ENCODE results near the gene ARHGEF37. TPM values are rescaled to one million over a fixed set of nuclear protein-coding genes. Genes with fewer than 3 reads are reported as not detected.

Gene ARHGEF37
- total RNA-seq, 2 experiments from 2014 or later = 1.1 TPM

DNA sequence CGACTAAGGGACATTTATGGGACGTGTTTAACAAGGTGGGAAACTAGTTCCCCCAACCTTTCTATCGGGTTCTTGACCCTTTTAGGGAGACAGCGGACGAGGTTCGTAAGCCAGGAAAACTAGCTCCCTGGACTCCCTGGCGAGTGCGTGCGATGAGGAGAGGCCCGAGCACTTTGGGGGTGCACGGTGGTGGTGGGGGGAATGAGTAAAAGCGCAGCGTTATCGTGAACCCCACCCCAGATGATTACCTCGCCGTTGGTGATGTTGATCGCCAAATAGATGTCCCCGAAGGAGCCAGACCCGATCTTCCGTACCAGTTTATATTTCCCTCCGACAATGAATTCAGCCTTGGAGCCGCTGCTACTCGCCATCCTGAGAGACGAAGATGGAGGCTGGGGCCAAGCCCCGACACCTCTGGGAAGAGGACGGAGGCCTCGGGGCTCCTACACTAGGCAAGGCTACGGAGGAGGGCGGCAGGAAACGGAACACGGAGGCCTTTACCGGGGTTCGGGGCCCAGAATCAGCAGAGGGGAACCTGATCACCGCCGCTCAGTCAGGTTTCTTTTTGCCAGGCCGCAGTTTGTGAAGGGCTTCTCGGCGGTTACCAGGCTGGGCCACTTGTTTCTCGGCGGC is 30.6 kb upstream of the ARHGEF37 start:
- TF ChIP-seq, protein P1, sequence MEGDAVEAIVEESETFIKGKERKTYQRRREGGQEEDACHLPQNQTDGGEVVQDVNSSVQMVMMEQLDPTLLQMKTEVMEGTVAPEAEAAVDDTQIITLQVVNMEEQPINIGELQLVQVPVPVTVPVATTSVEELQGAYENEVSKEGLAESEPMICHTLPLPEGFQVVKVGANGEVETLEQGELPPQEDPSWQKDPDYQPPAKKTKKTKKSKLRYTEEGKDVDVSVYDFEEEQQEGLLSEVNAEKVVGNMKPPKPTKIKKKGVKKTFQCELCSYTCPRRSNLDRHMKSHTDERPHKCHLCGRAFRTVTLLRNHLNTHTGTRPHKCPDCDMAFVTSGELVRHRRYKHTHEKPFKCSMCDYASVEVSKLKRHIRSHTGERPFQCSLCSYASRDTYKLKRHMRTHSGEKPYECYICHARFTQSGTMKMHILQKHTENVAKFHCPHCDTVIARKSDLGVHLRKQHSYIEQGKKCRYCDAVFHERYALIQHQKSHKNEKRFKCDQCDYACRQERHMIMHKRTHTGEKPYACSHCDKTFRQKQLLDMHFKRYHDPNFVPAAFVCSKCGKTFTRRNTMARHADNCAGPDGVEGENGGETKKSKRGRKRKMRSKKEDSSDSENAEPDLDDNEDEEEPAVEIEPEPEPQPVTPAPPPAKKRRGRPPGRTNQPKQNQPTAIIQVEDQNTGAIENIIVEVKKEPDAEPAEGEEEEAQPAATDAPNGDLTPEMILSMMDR (IDR thresholded peaks at IDR 0.05) = no peak
- peak; percentile 4 for ATAC-seq
- peak overlapping the region; percentile 96 for H3K4me3 Mint-ChIP-seq
- no peaks in the 10 kb centered on the region for H3K9me3 Mint-ChIP-seq
- no peak for DNase-seq
- H3K27me3 Mint-ChIP-seq = no peaks in the 10 kb centered on the region
- POLR2A ChIA-PET = interaction anchor here (0.6 to 2.8 kb wide), 17 partner anchors 7 to 898 kb away, joined by 3 to 19 read pairs (median 4); partner anchors contain the start of gene GRPEL2
- H3K4me1 Mint-ChIP-seq (ENCODE audit: low read depth) = peaks cover 26% of the 10 kb centered on the region
- peak overlapping the region; percentile 99 for H3K27ac Mint-ChIP-seq
- intact Hi-C loops (cut with micrococcal nuclease) = no loop called here
- H3K36me3 Mint-ChIP-seq (ENCODE audit: low read depth) = peaks cover 47% of the 10 kb centered on the region
- CTCF ChIA-PET = interaction anchor here (0.6 to 2.9 kb wide), 14 partner anchors 8 to 183 kb away, joined by 3 to 21 read pairs (median 4); no protein-coding TSS in a partner anchor

DNA sequence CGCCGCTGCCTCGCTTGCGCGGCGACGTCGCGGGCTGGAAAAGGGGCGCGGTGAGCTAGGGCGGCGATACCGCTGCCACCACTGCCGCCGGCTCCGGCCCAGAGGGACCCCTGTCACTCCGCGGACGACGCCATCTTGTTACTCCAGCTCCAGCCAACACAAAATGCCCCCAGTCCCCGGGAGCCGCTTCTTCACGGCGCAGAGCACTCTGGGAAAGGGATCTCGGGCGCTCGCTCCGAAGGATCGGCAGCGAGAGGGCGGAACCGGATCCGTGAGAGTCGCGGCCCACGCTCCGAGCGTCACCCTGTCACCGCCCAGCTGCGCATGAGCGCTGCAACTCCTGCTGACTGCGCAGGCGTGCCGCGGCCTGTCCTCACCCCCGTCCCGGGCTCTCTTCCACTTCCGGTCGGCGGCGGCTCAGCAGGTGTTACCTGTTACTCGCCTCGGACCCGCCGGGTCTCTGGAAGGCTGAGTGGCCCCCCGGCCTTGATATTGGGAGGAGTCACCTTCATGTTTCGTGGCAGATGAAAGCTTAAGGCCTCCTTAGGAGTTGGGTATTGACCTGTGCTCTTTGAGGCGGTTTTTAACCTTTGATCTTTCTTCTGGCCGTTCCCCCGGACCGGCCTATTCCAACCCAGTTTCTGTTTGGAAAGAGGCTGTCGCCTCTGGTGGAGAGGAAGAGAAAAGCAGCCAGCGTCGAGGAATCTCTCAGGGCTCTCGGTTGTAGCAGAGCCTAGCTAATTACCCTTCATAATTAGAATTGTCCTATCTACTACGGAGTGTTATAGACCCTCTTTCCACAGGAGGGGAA is 29.9 kb upstream of the ARHGEF37 start, which contains the start of gene CSNK1A1:
Gene CSNK1A1, minus strand, starts transcription at position 213 of the 811 bp plus-strand sequence. CDS start 475 bp downstream, outside the sequence.
- ATAC-seq (peak; percentile 90), DNase-seq (peak; percentile 99)
- ChIA-PET CTCF (interaction anchor here (0.5 to 2.7 kb wide), 20 partner anchors 9 to 1895 kb away, joined by 3 to 21 read pairs (median 4); partner anchors contain the start of genes GRPEL2 and PCYOX1L), POLR2A (interaction anchor here (0.9 to 2.8 kb wide), 8 partner anchors 8 to 206 kb away, joined by 3 to 19 read pairs (median 6); partner anchors contain the start of gene GRPEL2)
- intact Hi-C loops (cut with micrococcal nuclease) = no loop called here
- Mint-ChIP-seq H3K4me1 (ENCODE audit: low read depth) (peaks cover 22% of the 10 kb centered on the region), H3K27me3 (no peaks in the 10 kb centered on the region), H3K4me3 (peak within 1 kb of the TSS; percentile 96), H3K36me3 (ENCODE audit: low read depth) (peaks cover 41% of the 10 kb centered on the region), H3K27ac (peak within 1 kb of the TSS; percentile 99), H3K9me3 (no peaks in the 10 kb centered on the region)
- TF ChIP-seq, protein P1 (IDR thresholded peaks at IDR 0.05) = peak; percentile 70

DNA sequence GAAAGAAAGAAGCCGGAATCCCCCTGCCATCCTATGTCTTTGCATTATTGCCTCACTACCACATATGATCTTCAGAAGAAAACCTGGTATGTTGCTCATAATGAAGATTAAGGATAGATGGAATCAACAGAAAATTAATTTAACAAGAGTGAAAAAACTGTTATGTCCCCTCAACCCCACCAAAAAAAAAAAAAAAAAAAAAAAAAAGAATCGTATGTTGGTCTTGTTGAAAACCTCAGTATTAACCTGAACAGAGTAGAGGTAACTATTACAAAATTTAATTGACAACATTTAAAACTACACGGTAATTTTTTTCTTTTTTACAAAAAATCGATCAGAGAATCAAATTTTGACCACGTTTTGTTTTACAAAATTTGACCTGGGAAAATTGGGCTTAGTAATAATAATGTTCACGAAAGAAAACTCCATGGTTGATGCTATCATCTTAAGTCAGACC is 29.2 kb upstream of the ARHGEF37 start:
- Mint-ChIP-seq H3K4me3 (peak overlapping the region; percentile 96), H3K27ac (peak overlapping the region; percentile 99), H3K27me3 (no peaks in the 10 kb centered on the region), H3K9me3 (no peaks in the 10 kb centered on the region), H3K4me1 (ENCODE audit: low read depth) (peaks cover 16% of the 10 kb centered on the region), H3K36me3 (ENCODE audit: low read depth) (peaks cover 35% of the 10 kb centered on the region)
- intact Hi-C loops (cut with micrococcal nuclease) = no loop called here
- CTCF ChIA-PET = interaction anchor here (0.6 to 2.7 kb wide), 15 partner anchors 10 to 1895 kb away, joined by 3 to 21 read pairs (median 5); partner anchors contain the start of genes GRPEL2 and PCYOX1L
- POLR2A ChIA-PET = interaction anchor here (1.3 to 2.8 kb wide), 4 partner anchors 9 to 207 kb away, joined by 3 to 19 read pairs (median 10); partner anchors contain the start of gene GRPEL2
- TF ChIP-seq, protein P1 (IDR thresholded peaks at IDR 0.05) = no peak
- DNase-seq (no peak), ATAC-seq (no peak)

DNA sequence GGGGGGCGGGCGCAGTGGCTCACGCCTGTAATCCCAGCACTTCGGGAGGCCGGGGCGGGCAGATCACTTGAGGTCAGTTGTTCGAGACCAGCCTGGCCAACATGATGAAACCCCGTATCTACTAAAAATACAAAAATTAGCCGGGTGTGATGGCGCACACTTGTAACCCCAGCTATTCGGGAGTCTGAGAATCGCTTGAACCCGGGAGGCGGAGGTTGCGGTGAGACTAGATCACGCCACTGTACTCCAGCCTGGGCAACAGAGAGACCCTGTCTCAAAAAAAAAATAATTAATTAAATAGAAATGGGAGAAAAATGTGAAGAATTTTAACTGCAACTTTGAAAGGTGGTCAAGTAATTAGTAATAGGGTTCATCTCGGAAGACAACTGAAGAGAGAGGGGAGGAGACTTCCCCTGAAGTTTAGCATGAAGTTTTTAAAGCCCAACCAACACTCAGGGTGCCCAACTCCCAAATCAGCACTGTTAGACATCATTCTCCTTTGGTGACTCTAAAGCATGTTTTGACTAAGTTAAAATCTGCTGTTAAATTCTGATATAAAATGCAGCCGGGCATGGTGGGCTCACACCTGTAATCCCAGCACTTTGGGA is 28.6 kb upstream of the ARHGEF37 start:
- DNase-seq (no peak), ATAC-seq (no peak)
- ChIA-PET POLR2A (interaction anchor here (1.3 to 2.8 kb wide), 3 partner anchors 9 to 207 kb away, joined by 3 to 19 read pairs (median 13); partner anchors contain the start of gene GRPEL2), CTCF (interaction anchor here (0.6 to 2.7 kb wide), 9 partner anchors 10 to 1894 kb away, joined by 3 to 21 read pairs (median 5); no protein-coding TSS in a partner anchor)
- TF ChIP-seq, protein P1 (IDR thresholded peaks at IDR 0.05) = no peak
- peaks cover 10% of the 10 kb centered on the region for H3K4me1 Mint-ChIP-seq (ENCODE audit: low read depth)
- H3K27ac Mint-ChIP-seq = no peak overlapping the region
- peaks cover 29% of the 10 kb centered on the region for H3K36me3 Mint-ChIP-seq (ENCODE audit: low read depth)
- intact Hi-C loops (cut with micrococcal nuclease) = no loop called here
- no peaks in the 10 kb centered on the region for H3K9me3 Mint-ChIP-seq
- peak overlapping the region; percentile 26 for H3K4me3 Mint-ChIP-seq
- H3K27me3 Mint-ChIP-seq = no peaks in the 10 kb centered on the region
